HG03060 (cell line): ENCODE data around the gene REV1.

ENCODE experiments used
- ATAC-seq: cut with Tn5 transposase; IDR thresholded peaks from one replicate; pipeline ENCODE4 v1.9.1; 2021; ENCODE audit warnings: low read depth, moderate number of reproducible peaks; ENCODE audit not compliant: unreplicated experiment

Gene REV1

GRCh38 chr2:99406137-99406536 is 83.7 kb downstream of the REV1 start:
- no peak for ATAC-seq

GRCh38 chr2:99404797-99405669 is 84.8 kb downstream of the REV1 start:
- ATAC-seq, result no peak

GRCh38 chr2:99404039-99404796 is 85.6 kb downstream of the REV1 start:
- no peak for ATAC-seq

GRCh38 chr2:99403524-99403923 is 86.3 kb downstream of the REV1 start:
- no peak for ATAC-seq

- no peak for ATAC-seq
These were observed 86.7 kb downstream of the REV1 start for GRCh38 chr2:99403084-99403483.

- ATAC-seq, result no peak
These were observed 88.0 kb downstream of the REV1 start for GRCh38 chr2:99401841-99402240.

- no peak for ATAC-seq
These were observed 90.0 kb downstream of the REV1 start for GRCh38 chr2:99399795-99400194.

- no peak for ATAC-seq
These were observed 90.8 kb downstream of the REV1 start for GRCh38 chr2:99399063-99399462.

- ATAC-seq, result no peak
These were observed 91.5 kb downstream of the REV1 start for GRCh38 chr2:99398303-99398702.

- ATAC-seq, result no peak
These were observed 92.4 kb downstream of the REV1 start for GRCh38 chr2:99397266-99397920.

- no peak for ATAC-seq
These were observed 94.2 kb downstream of the REV1 start for GRCh38 chr2:99395589-99396130.

- ATAC-seq, result no peak
These were observed 99.9 kb downstream of the REV1 start for GRCh38 chr2:99389946-99390345.

GRCh38 chr2:99389371-99389770 is 100.4 kb downstream of the REV1 start:
- no peak for ATAC-seq

GRCh38 chr2:99388892-99389291 is 100.9 kb downstream of the REV1 start:
- no peak for ATAC-seq

- no peak for ATAC-seq
These were observed 103.8 kb downstream of the REV1 start for GRCh38 chr2:99386011-99386410.

- no peak for ATAC-seq
These were observed 107.7 kb downstream of the REV1 start for GRCh38 chr2:99382143-99382542.

GRCh38 chr2:99380376-99381010 is 109.3 kb downstream of the REV1 start:
- no peak for ATAC-seq

- no peak for ATAC-seq
These were observed 111.9 kb downstream of the REV1 start for GRCh38 chr2:99377879-99378278.

- ATAC-seq, result no peak
These were observed 113.5 kb downstream of the REV1 start for GRCh38 chr2:99376254-99376864.

- ATAC-seq, result no peak
These were observed 115.1 kb downstream of the REV1 start for GRCh38 chr2:99374747-99375146.
